ENCODE results near the gene RFTN1.

DNA sequence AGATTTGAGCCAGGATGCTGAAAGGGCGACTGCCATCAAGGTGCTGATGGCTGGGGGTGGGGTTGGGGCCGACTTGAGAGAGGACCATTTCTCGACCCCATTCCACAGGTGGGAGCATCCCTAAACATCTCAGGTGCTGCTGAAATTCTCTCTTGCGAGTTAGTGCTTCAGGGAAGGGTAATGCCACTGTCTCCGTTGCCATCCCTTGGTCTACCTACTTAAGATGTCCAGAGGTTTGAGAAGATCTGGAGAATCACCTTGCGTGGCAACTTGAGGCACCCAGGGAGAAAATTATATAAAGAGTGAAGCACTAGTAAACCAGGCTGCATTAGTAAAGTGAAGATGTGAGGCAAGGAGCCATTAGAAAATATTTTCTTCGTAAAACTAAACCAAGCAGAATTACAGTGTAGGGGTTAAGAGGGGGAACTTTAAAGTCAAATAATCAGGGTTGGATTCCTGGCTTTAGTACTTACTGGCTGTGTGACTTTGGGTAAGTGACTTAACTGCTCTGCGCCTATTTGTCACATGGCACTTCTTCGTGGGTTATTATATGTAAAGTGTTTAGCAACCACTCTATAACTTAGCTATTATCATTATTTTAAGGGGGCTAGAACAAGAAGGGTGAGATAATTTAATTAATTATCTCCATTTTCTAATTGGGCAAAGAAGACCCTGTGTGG, 662 bp upstream of the RFTN1 start:
- TF ChIP-seq POLR2AphosphoS5 (IDR thresholded peaks at IDR 0.05; ENCODE audit: borderline replicate concordance, low read depth, low read length) (no peak), EZH2 (IDR thresholded peaks at IDR 0.05) (no peak), FOXP2 (optimal IDR thresholded peaks at IDR 0.05; ENCODE audit: control extremely low read depth, extremely low read length, insufficient read depth) (no peak)
